ENCODE data around the gene AMZ2.
"Not testable (repeated sequence)": the region's sequence is repeated elsewhere in the genome, so short reads cannot be mapped to it uniquely, and the experiment has no call there.

AMZ2 gene

DNA sequence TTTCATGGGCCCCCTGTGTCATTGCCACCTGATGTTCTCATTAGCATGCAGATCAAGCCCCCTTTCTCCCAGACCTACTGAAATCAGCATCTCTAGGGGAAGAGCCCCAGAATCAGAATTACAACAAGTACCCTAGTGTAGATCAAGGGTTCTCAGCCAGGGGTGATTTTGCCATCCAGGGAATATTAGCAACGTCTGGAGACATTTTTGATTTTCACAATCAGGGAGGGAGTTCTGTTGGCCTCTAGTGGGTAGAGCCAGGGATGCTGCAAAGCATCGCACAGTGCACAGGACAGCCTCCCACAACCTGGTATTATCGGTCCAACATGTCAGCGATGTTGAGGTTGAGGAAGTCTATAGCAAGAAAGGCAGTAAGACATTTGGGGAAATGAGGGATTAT is 7.3 kb downstream of the AMZ2 start:
- Histone ChIP-seq H3K4me1 (ENCODE audit: insufficient read depth, low read length, severe bottlenecking) (peaks cover 69% of the 10 kb centered on the region), H3K4me3 (ENCODE audit: low read depth, low read length, poor library complexity, severe bottlenecking) (no peak overlapping the region), H3F3A (ENCODE audit: insufficient read depth, low read length) (peaks cover 7% of the 10 kb centered on the region; the same call in 1 of the 2 replicates), H3K9ac (ENCODE audit: low read length) (no peak overlapping the region), H3K4me2 (ENCODE audit: low read length) (no peak overlapping the region), H2AFZ (ENCODE audit: low read length) (no peak overlapping the region), H3K36me3 (ENCODE audit: insufficient read depth, low read length) (peaks cover 74% of the 10 kb centered on the region), H3K79me2 (ENCODE audit: insufficient read depth, low read length) (no peaks in the 10 kb centered on the region), H3K9me2 (ENCODE audit: low read depth, low read length) (no peaks in the 10 kb centered on the region), H4K20me1 (ENCODE audit: insufficient read depth, low read length) (no peaks in the 10 kb centered on the region), H3K27me3 (ENCODE audit: insufficient read depth, low read length) (no peaks in the 10 kb centered on the region), H3K9me3 (ENCODE audit: low read length) (no peaks in the 10 kb centered on the region), H3K27ac (ENCODE audit: low read depth, low read length, poor library complexity, severe bottlenecking) (peak overlapping the region; percentile 86)
- no peak for TF ChIP-seq EZH2 (IDR thresholded peaks at IDR 0.05; ENCODE audit: borderline replicate concordance, low read length)
- TF ChIP-seq, protein P1, sequence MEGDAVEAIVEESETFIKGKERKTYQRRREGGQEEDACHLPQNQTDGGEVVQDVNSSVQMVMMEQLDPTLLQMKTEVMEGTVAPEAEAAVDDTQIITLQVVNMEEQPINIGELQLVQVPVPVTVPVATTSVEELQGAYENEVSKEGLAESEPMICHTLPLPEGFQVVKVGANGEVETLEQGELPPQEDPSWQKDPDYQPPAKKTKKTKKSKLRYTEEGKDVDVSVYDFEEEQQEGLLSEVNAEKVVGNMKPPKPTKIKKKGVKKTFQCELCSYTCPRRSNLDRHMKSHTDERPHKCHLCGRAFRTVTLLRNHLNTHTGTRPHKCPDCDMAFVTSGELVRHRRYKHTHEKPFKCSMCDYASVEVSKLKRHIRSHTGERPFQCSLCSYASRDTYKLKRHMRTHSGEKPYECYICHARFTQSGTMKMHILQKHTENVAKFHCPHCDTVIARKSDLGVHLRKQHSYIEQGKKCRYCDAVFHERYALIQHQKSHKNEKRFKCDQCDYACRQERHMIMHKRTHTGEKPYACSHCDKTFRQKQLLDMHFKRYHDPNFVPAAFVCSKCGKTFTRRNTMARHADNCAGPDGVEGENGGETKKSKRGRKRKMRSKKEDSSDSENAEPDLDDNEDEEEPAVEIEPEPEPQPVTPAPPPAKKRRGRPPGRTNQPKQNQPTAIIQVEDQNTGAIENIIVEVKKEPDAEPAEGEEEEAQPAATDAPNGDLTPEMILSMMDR (IDR thresholded peaks at IDR 0.05; ENCODE audit: low read length) = no peak

DNA sequence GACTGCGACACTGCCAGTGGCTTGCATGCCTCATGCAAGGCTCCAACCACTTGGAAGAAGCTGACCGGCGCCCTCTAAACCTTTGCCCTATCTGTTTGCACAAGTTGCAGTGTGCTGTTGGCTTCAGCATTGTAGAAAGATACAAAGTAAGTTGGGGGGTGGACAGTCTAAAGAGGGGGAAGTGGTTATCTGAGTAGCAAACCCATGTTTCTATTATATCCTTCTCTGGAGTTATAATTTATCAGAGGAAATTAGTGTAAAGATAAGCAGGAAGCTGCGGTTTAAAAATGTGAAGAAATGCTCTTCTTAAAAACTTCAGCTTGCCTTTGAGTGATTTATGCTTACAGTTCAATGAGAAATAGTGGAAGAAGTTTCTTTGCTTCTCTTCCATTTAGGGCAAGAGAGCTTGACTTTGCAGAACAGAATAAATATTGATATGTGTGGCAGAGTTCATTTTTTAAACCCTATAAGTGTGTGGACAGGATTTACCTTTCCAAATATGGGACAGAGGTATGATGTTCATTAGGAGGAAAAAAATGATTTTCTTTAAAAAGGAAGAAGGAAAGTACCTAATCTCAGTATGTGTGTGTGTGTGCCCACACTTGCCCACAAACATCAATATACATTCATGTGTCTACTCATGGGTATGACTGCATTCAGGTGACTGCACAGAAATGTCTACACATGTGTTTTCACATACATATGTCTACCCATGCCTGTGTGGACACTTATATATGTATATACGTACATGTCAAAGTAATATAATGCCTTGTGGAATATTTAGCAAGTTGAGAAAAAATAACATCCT is 8.1 kb downstream of the AMZ2 start:
- H3K9me2 ChIP-seq (ENCODE audit: low read depth, low read length) = no peaks in the 10 kb centered on the region
- H3K36me3 ChIP-seq (ENCODE audit: insufficient read depth, low read length) = peaks cover 66% of the 10 kb centered on the region
- TF ChIP-seq, protein P1 (IDR thresholded peaks at IDR 0.05; ENCODE audit: low read length) = no peak
- TF ChIP-seq EZH2 (IDR thresholded peaks at IDR 0.05; ENCODE audit: borderline replicate concordance, low read length) = no peak
- H3K9ac ChIP-seq (ENCODE audit: low read length) = no peak overlapping the region
- no peaks in the 10 kb centered on the region for H3K9me3 ChIP-seq (ENCODE audit: low read length)
- no peaks in the 10 kb centered on the region for H3K27me3 ChIP-seq (ENCODE audit: insufficient read depth, low read length)
- H3K4me2 ChIP-seq (ENCODE audit: low read length) = no peak overlapping the region
- peaks cover 69% of the 10 kb centered on the region for H3K4me1 ChIP-seq (ENCODE audit: insufficient read depth, low read length, severe bottlenecking)
- H3K4me3 ChIP-seq (ENCODE audit: low read depth, low read length, poor library complexity, severe bottlenecking) = no peak overlapping the region
- H3K79me2 ChIP-seq (ENCODE audit: insufficient read depth, low read length) = no peaks in the 10 kb centered on the region
- H4K20me1 ChIP-seq (ENCODE audit: insufficient read depth, low read length) = no peaks in the 10 kb centered on the region
- H3K27ac ChIP-seq (ENCODE audit: low read depth, low read length, poor library complexity, severe bottlenecking) = peak overlapping the region; percentile 86
- no peak overlapping the region for H2AFZ ChIP-seq (ENCODE audit: low read length)
- peaks cover 7% of the 10 kb centered on the region; the same call in 1 of the 2 replicates for H3F3A ChIP-seq (ENCODE audit: insufficient read depth, low read length)

DNA sequence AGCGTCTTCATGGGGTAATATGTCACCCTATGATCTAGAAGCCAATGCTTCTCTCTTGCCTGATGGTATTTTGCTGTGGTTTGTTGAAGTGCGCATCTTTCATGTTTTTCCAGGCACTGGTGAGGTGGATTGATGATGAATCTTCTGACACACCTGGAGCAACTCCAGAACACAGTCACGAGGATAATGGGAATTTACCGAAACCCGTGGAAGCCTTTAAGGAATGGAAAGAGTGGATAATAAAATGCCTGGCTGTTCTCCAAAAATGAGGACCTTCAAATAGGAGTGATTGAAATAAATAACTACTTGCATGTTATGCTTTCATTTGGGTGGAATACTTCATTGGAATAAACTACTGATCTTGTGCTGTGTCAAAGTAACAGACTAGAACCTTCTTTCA is 8.9 kb downstream of the AMZ2 start:
- H3K4me3 ChIP-seq (ENCODE audit: low read depth, low read length, poor library complexity, severe bottlenecking); H3K9me2 ChIP-seq (ENCODE audit: low read depth, low read length); H3K4me2 ChIP-seq (ENCODE audit: low read length); H3K9me3 ChIP-seq (ENCODE audit: low read length); H3K9ac ChIP-seq (ENCODE audit: low read length); H4K20me1 ChIP-seq (ENCODE audit: insufficient read depth, low read length); H2AFZ ChIP-seq (ENCODE audit: low read length); H3K27me3 ChIP-seq (ENCODE audit: insufficient read depth, low read length); H3F3A ChIP-seq (ENCODE audit: insufficient read depth, low read length); H3K79me2 ChIP-seq (ENCODE audit: insufficient read depth, low read length): not testable (repeated sequence)
- peaks cover 58% of the 10 kb centered on the region for H3K36me3 ChIP-seq (ENCODE audit: insufficient read depth, low read length)
- peaks cover 68% of the 10 kb centered on the region for H3K4me1 ChIP-seq (ENCODE audit: insufficient read depth, low read length, severe bottlenecking)
- H3K27ac ChIP-seq (ENCODE audit: low read depth, low read length, poor library complexity, severe bottlenecking) = peak overlapping the region; percentile 86

DNA sequence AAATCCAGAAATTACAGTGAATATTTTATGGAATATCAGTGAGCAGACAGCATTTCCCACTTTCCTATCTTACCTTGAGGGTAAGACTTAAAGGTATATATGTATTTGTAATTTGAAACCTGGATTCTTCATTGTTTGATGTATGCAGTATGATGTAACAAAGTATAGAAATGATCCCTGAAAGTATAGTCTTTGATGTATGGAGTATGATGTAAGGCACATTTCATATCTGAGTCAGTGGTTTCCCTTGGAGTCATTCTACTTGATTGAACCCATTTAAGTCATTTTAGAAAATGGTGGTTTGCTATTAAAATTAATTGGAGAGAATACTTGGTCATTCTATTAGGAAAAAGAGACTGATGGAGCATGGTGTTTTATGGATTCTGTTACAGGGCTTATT is 10.1 kb downstream of the AMZ2 start:
- Histone ChIP-seq H3K4me3 (ENCODE audit: low read depth, low read length, poor library complexity, severe bottlenecking) (no peak overlapping the region), H3K4me2 (ENCODE audit: low read length) (no peak overlapping the region), H4K20me1 (ENCODE audit: insufficient read depth, low read length) (no peaks in the 10 kb centered on the region), H3K79me2 (ENCODE audit: insufficient read depth, low read length) (no peaks in the 10 kb centered on the region), H3K9me2 (ENCODE audit: low read depth, low read length) (no peaks in the 10 kb centered on the region), H3F3A (ENCODE audit: insufficient read depth, low read length) (peaks cover 7% of the 10 kb centered on the region; the same call in 1 of the 2 replicates), H3K4me1 (ENCODE audit: insufficient read depth, low read length, severe bottlenecking) (peaks cover 66% of the 10 kb centered on the region), H3K27ac (ENCODE audit: low read depth, low read length, poor library complexity, severe bottlenecking) (peak overlapping the region; percentile 86), H3K9me3 (ENCODE audit: low read length) (no peaks in the 10 kb centered on the region), H3K9ac (ENCODE audit: low read length) (no peak overlapping the region; the same call in 1 of the 2 replicates), H3K36me3 (ENCODE audit: insufficient read depth, low read length) (peaks cover 46% of the 10 kb centered on the region; the same call in 1 of the 2 replicates), H3K27me3 (ENCODE audit: insufficient read depth, low read length) (no peaks in the 10 kb centered on the region), H2AFZ (ENCODE audit: low read length) (no peak overlapping the region)
- TF ChIP-seq, protein P1 (IDR thresholded peaks at IDR 0.05; ENCODE audit: low read length) = no peak
- no peak for TF ChIP-seq EZH2 (IDR thresholded peaks at IDR 0.05; ENCODE audit: borderline replicate concordance, low read length)

GRCh38 chr17:68258890-68259647 is 11.2 kb downstream of the AMZ2 start:
- Histone ChIP-seq H3F3A (ENCODE audit: insufficient read depth, low read length) (peaks cover 12% of the 10 kb centered on the region; the same call in 1 of the 2 replicates), H3K4me1 (ENCODE audit: insufficient read depth, low read length, severe bottlenecking) (peaks cover 64% of the 10 kb centered on the region), H3K9ac (ENCODE audit: low read length) (peak overlapping the region; percentile 65), H3K36me3 (ENCODE audit: insufficient read depth, low read length) (peaks cover 39% of the 10 kb centered on the region; the same call in 1 of the 2 replicates), H3K4me2 (ENCODE audit: low read length) (peak overlapping the region; percentile 66), H3K27ac (ENCODE audit: low read depth, low read length, poor library complexity, severe bottlenecking) (peak overlapping the region; percentile 92), H3K4me3 (ENCODE audit: low read depth, low read length, poor library complexity, severe bottlenecking) (peak overlapping the region; percentile 39)
- H2AFZ ChIP-seq (ENCODE audit: low read length); H4K20me1 ChIP-seq (ENCODE audit: insufficient read depth, low read length); H3K9me3 ChIP-seq (ENCODE audit: low read length); H3K79me2 ChIP-seq (ENCODE audit: insufficient read depth, low read length); H3K27me3 ChIP-seq (ENCODE audit: insufficient read depth, low read length); H3K9me2 ChIP-seq (ENCODE audit: low read depth, low read length): not testable (repeated sequence)

Measured in OCI-LY1 (cell line).